ENCODE data around the gene CFAP126.
"Not testable (repeated sequence)": the region's sequence is repeated elsewhere in the genome, so short reads cannot be mapped to it uniquely, and the experiment has no call there.

CFAP126 gene

DNA sequence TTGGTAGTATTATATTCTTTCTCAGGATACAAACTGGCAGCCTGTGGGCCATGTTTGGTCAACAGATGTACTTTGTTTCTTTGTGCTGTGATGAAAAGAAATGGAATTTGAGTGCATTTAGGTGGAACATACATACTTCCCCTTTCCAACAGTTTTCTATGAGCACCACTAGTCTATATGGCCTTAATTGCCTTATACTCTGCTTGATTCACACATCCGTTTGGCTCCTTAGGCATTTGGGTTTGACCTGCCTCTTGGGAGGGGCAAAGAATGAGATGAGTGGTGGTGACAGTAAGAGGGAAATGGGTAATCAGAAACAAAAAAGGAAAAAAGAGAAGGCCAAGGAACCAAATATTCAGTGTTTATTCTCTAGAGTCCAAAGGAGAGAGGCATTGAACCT lies 17.0 kb downstream of the CFAP126 start:
- TF ChIP-seq, protein P1, sequence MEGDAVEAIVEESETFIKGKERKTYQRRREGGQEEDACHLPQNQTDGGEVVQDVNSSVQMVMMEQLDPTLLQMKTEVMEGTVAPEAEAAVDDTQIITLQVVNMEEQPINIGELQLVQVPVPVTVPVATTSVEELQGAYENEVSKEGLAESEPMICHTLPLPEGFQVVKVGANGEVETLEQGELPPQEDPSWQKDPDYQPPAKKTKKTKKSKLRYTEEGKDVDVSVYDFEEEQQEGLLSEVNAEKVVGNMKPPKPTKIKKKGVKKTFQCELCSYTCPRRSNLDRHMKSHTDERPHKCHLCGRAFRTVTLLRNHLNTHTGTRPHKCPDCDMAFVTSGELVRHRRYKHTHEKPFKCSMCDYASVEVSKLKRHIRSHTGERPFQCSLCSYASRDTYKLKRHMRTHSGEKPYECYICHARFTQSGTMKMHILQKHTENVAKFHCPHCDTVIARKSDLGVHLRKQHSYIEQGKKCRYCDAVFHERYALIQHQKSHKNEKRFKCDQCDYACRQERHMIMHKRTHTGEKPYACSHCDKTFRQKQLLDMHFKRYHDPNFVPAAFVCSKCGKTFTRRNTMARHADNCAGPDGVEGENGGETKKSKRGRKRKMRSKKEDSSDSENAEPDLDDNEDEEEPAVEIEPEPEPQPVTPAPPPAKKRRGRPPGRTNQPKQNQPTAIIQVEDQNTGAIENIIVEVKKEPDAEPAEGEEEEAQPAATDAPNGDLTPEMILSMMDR (conservative IDR thresholded peaks at IDR 0.05; ENCODE audit: low read length) = no peak
- H3K4me3 ChIP-seq (ENCODE audit: low read length) = no peak overlapping the region
- no peak for DNase-seq (ENCODE audit: low read depth)

DNA sequence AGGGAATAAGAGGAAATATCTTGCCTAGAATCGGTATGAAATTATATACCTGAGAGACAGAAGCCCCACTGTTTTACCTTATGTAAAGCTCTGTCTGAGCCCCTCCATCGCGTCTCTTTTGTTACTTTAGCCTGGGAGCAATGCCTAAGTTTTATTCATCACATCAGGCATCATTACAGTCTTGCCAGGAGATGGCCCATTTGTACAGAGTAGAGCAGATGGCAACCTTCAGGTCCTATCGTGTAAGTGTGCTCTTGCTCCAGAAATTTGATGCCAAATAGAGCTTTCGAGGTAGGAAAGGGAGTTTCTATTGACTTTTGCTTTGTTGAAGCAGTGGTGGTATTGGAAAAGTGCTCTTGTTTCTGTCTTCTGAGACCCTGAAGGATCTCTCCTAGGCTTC lies 24.9 kb downstream of the CFAP126 start:
- TF ChIP-seq, protein P1 (conservative IDR thresholded peaks at IDR 0.05; ENCODE audit: low read length) = no peak
- no peak overlapping the region for H3K4me3 ChIP-seq (ENCODE audit: low read length)
- DNase-seq (ENCODE audit: low read depth) = no peak

DNA sequence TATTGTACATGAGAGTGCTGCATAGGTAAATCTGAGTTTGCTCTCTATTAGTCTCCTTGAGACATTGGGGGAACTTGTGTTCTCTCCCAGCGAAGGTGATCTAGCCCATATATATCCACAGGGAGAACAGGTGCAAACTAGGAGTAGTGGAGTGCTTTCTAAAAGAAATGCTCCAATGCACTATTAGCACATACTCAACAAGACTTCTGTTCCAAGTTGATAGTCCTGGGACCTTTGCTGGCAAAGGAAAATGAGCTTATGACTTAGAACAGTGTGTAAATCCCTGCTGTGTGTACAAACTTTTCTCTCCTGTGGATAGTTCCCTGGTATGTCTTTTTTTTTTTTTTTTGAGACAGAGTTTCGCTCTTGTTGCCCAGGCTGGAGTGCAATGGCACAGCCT lies 25.5 kb downstream of the CFAP126 start:
- TF ChIP-seq, protein P1 (conservative IDR thresholded peaks at IDR 0.05; ENCODE audit: low read length) = no peak
- H3K4me3 ChIP-seq (ENCODE audit: low read length) = no peak overlapping the region
- no peak for DNase-seq (ENCODE audit: low read depth)

DNA sequence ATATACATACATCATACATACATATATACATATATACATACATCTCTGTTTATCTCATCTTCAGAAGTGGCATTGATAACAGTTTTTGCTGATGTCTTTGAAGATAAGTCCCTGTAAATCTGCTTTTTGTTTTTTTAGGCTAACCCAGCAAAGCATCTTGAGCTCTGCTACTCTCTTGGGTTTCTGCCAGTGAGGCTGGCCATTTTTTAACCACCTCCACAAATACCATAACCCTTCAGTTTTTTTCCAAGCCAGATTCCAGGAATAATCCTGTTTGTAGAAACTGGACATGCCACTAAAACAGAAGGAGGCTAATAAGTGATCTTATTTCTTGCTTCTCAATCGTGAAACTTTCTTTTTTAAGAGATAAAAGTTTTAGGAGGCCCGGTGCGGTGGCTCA lies 31.9 kb downstream of the CFAP126 start:
- TF ChIP-seq, protein P1 (conservative IDR thresholded peaks at IDR 0.05; ENCODE audit: low read length) = no peak
- H3K4me3 ChIP-seq (ENCODE audit: low read length) = no peak overlapping the region
- peak; percentile 22 for DNase-seq (ENCODE audit: low read depth)

DNA sequence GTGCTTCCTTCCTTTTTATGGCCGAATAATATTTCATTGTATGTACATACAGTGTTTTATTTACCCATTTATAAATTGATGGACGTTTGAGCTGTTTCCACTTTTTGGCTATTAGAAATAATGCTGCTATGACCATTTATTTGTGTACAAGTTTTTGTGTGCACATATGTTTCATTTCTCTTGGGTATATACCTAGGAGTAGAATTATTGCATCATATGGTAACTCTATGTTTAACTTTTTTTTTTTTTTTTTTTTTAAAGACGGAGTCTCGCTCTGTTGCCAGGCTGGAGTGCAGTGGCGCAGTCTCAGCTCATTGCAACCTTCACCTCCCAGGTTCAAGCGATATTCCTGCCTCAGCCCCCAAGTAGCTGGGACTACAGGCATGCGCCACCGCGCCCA lies 34.5 kb downstream of the CFAP126 start:
- TF ChIP-seq, protein P1 (conservative IDR thresholded peaks at IDR 0.05; ENCODE audit: low read length) = no peak

DNA sequence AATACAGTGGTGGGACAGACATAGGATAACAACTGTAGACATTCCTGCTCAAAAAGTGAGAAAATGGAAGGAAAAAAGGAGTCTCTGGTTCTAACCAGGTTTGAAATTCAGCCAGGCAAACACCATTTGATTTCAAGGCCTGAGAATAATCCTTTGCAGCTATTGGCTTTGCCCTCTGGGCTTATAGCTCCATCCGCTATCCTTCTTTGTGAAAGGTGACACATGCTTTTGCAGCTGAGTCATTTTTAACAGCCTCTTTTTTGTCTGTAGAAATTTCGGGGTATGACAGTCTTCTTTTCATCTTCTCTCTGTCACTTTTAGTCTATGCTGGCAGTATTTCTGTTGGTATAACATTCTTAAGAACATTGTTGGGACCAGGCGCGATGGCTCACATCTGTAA lies 37.3 kb downstream of the CFAP126 start:
- no peak for DNase-seq (ENCODE audit: low read depth)
- H3K4me3 ChIP-seq (ENCODE audit: low read length) = no peak overlapping the region
- TF ChIP-seq, protein P1 (conservative IDR thresholded peaks at IDR 0.05; ENCODE audit: low read length) = no peak

More for the DNA sequence above, 34.5 kb downstream of the CFAP126 start:
- DNase-seq (ENCODE audit: low read depth) = no peak
- no peak overlapping the region for H3K4me3 ChIP-seq (ENCODE audit: low read length)

DNA sequence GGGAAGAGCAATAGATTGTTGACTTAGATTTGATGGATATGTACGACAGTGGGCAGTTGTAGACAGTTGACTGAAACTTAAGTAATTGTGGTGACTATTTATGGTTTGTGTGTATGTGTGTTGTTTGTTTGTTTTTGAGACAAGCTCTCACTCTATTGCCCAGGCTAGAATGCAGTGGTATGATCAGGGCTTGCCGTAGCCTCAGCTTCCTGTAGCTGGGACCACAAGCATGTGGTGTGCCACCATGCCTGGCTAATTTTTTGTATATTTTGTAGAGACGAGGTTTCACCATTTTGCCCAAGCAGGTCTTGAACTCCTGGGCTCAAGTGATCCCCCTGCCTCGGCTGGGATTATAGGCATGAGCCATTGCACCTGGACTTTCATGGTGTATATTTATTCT lies 43.7 kb downstream of the CFAP126 start:
- DNase-seq (ENCODE audit: low read depth) = no peak
- no peak overlapping the region for H3K4me3 ChIP-seq (ENCODE audit: low read length)
- TF ChIP-seq, protein P1 (conservative IDR thresholded peaks at IDR 0.05; ENCODE audit: low read length) = no peak

DNA sequence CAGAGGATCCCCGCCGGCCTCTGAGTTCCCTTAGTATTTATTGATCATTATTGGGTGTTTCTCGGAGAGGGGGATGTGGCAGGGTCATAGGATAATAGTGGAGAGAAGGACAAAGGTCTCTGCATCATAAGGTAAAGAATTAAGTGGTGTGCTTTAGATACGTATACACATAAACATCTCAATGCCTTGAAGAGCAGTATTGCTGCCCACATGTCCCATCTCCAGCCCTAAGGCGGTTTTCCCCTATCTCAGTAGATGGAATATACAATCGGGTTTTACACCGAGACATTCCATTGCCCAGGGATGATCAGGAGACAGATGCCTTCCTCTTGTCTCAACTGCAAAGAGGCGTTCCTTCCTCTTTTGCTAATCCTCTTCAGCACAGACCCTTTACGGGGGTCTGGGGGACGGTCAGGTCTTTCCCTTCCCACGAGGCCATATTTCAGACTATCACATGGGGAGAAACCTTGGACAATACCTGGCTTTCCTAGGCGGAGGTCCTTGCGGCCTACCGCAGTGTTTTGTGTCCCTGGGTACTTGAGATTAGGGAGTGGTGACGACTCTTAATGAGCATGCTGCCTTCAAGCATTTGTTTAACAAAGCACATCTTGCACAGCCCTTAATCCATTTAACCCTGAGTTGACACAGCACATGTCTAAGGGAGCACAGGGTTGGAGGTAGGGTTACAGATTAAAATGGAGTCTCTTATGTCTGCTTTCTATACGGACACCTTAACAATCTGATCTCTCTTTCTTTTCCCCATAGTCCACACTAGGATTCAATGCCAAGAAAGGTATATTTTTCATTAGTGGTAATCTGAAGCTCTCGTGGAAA lies 51.6 kb downstream of the CFAP126 start:
- DNase-seq (ENCODE audit: low read depth); H3K4me3 ChIP-seq (ENCODE audit: low read length): not testable (repeated sequence)

Data from AG10803 (cell line).